HG03442 (cell line): ENCODE results near the gene UNCX.

Experiments
- ATAC-seq: cut with Tn5 transposase; IDR thresholded peaks from one replicate; pipeline ENCODE4 v1.9.1; 2021; ENCODE audit warnings: mild to moderate bottlenecking, moderate library complexity; ENCODE audit not compliant: unreplicated experiment

The UNCX gene

DNA sequence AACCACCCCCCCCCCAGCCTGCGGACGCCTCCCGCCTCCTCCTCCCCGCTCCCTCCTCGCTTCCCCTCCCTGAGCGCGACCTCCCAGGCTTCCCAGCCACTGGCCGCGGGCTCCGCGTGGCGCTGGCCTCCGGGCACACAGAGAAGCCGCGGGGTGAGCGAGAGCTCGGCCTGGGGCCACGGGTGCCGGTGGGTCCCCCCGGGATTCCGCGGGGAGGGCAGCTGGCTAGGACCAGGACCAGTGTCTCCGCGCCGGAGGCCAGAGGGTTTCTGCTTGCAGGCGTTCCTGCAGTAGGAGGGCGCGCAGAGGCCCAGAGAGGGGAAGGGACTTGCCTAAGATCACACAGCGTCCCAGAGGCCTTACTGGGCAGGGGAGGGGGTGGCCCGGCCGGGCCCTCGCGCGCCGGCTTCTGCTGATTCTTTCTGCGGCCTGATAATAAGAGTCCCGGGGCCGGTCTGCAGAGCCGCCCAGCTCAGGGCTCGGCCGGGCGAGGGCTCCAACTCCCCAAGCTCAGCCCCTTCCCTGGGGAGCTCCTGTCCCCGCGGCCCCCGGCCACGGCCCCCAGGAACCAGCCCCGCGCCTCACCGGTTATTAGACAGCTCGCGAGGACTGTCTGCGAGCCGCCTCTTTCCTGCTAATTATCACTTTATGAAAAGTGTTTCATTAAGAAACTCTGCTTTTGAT lies 10.1 kb downstream of the UNCX start:
- no peak for ATAC-seq

DNA sequence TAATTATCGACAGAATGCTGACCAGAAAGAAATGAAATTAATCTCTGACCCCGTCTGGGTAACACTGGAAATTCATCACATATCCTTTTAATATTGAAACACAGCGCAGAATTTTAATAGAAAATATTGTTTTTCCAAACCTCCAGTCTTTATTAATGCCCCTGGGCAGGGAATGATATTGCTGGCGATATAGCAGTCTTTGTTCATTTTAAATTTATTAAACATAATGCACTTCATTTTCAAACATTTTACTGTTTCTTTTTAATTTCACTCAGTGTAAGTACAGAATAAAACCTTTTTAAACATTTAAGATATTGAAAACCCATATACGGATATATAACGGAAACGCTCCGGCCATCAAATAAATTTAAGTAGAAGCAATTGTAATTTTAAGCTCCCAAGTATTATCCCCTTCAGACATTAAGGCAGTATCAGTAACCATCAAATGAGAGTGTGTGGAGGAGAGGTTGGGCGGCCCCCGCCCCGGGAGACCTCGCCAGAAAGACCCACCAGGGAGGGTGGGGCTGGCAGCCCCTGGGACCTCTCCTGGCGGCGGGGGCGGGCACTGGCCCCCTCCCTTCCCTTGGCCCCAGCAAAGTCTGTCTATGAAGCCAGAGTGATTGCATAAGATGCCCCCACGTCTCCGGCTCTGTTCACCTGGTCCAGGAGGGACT lies 10.8 kb downstream of the UNCX start:
- ATAC-seq = no peak

DNA sequence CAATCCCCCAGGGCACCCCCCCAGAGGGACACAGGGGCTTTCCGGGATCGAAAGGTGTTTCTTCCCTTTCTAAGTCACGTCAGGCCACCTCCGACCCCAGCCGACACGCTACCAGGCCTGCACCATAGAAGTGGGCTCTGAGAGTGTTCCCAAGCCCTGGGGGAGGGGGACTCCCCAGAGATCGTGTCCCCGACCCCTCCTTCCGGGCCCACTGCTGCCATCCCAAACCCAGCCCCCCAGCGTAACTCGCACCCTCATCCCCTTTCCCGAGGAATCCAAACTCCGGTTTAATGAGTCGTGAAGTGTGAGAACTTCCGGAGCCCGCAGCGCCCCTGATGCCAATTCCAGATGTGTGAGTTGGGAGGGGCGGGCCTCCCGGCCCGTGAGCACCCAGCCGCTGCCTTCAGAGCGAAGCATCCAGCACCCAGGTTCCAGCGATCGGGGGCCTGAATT lies 11.3 kb downstream of the UNCX start:
- no peak for ATAC-seq

DNA sequence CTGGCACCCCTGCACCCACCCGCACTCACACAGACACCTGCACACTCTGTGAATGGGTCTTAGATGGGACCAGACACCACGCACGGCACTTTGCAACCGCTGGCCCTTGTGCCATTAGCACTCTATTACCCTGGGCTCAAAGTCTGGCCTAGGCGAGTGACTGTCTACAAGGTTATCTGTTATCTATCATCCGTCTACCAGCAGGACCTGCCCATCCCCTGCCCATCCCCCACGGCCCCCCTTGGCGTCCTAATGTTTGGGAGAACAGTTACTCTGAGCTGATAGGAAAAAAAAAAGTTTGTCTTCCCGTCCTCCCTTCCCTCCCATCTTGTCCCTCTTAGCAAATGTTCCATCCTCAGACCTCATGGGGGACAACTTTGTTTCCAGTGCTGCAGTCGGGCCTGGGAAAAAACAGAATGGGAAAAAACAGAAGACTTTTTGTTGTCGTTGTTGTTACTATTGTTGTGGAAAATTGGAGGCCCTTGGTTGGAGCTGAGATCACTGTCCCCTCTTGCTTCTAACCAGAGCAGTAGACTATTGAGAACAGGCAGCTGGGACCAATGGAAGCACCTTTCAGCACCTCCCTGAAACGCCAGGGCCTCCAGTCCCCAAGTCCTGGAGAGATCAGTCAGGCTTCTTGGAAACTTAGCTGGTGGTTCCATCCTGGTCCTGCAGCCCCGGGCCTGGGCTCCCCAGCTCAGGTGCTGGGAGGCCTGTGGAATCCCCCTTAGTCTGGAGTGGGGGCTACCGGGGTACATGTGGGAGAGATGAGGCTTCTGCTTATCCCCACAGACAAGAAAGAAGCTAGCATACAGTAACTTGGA lies 12.2 kb downstream of the UNCX start:
- ATAC-seq = no peak

DNA sequence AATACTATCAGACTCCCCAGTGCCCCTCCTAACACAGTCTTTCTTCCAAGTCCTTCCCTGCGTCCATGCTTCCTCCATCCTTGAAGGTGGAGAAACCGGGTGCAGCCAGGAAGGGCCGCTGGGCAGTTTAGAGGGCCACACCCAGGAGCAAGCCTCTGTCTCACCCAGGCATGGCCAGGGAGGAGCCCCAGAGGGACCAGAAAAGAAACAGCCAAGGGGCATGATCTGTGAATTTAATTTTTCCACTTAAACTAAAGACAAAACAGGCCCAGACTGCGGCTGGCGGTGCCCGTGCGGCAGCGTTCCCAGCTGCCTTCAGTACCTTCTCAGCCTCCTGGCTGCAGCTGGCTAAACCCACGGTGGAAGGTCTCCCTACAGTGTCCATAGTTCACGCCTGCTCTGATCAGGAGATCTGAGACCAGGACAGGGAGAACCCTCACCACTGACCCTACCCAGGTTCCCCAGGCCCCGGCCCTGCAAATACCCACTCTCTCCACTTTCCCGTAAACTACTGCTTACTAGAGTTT lies 12.9 kb downstream of the UNCX start:
- no peak for ATAC-seq

DNA sequence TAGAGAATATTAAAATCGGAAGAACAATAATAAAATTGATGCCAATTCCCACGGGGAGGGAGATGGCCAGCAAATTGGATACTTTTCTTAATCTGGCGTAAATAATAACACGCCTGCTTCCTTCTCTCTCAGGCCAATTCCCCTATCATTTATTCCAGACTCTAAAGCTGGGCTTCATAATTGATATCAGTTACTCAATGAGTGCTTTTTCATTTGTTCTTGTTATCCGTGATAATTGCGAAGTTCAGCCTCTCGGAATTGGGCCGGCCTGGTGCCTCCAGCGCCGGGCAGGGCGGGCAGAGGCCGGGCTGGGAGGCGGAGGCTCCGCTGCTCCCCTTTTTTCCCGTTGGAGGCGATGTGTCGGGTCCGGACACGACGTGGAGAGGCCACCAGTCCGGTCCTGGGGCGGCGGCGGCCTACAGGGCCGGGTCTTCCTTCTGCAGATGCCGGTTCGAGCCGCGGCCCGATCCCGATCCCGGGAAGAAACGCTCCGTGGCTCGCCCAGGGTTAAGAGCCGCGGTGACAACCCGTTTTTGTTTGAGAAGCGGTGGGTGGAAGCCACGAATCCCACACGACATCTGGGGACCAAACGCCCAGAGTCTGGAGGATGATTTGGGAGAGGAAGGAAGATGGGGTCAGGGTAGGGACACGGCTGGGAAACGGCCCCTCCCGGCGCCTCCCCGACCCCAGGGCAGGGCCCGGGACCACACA lies 13.6 kb downstream of the UNCX start:
- ATAC-seq = no peak

DNA sequence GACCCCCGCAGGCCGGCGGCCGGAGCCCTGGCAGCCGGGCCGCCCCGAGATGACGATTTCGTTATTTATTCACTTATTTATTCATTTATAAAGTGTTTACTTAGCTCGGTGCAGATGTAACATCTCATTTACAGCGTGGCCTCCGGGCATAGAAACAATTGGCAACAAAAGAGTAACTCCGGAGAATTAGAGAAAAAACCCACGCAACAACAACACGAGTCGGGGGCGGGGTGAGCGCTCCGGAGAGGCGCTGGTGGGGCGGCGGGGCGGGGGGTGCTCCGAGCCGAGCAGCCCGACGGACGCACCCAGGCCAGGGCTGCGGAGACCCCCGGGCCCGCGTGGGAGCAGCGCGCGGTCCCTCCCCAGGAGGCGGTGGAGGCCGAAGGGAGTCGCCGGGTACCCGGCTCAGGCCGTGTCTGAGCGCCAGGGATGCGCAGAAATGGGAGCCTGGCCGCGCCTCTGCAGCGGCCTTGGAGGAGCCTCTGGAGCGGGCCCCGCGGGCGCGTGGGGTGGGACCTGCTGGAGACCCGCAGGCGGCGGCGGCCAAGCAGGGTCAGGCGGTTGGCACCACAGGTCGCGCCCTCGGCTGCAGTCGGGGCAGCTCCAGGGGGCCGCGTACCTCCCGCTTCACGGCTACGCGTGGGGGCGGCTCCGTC lies 14.3 kb downstream of the UNCX start:
- no peak for ATAC-seq

DNA sequence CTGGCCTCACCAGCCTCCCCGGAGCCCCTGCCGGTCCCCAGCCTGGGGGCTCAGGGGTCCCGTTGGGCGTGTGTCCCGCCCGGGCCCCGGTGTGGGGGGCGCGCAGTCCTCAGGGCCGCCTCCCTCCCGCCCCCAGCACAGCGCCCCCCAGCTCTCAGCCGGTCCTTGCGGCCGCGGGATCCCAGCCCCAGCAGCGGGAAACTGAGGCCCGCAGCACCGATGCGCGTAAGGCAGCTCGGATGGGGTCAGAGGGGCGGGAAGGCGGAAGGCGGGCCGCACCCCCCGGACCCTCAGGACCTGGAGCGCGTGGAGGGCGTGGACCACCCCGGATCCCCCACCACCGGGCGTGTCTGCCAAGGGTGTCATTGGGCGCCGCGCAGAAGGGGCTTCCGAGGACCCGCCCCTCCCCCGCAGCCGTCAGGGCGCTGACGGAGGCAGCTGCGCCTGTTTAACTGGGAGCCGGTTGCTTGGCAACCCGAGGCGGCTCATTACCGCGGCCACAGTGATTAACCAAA lies 14.9 kb downstream of the UNCX start:
- ATAC-seq = no peak

DNA sequence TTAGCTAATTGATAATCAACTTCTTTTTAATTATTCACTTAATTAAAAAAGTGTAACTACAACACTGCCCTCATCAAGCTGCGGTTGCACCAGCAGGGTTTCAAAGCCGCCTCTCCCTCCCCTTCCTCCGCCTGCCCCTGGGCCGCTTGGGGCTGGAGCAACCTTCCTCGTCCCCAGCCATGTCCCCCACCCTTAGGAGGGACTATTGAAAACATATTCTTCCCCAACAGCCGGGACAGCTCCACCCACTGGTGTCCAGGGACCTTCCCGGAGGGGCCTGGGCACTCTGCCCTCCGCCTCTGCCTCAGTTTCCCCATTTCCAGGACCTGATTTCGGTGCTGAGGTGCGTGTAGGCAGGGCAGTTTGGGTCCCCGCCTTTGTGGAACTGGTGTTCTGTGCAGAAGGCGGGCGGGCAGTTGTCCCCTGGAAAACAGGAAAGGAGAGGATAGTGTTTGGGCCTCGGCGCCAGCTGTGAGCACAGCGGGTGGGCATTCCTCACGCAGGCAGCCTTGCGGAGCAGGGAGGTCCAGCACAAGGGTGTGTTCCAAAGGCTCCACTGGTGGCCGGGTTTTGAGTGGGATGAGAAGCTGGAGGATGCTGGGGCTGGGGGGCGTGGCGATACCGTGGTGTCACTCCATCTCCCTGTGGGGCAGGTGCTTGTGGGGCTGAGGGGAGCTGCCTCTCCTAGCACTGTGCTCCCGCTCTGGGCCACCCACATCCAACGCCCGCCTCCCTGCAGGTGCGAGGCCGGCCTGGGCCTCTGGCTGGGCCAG lies 15.7 kb downstream of the UNCX start:
- ATAC-seq = no peak

DNA sequence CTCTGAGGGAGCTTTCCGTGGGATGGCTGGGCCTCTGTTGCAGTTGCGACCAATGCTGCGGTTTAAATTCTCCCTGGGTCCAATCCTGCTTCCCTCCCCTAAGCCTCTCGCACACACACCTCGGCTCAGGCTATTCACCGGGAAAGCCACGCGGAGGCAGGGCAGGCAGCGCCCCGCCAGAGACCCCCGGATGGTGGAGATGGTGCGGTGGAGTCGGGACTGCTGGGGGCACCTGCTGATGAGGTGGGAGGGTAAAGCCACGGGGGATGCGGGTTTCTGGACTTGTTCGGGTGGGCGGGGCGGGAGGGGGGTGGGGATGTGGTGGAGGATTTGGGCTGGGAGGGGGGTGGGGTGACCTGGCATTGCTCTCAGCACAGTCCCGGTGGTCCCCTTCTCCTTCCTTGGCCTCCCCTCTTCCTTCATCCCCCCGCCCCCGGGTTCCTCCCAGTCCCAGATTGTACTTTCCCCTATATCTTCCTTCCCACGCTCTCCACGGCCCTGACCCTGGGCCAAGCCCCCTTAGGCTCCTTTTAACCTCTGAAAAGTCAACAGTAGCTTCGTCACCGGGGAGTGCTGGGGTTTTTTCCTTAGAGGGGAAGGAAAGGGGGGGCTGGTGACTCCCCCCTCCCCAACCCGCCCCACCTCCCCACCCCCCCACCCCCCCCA lies 16.4 kb downstream of the UNCX start:
- no peak for ATAC-seq

DNA sequence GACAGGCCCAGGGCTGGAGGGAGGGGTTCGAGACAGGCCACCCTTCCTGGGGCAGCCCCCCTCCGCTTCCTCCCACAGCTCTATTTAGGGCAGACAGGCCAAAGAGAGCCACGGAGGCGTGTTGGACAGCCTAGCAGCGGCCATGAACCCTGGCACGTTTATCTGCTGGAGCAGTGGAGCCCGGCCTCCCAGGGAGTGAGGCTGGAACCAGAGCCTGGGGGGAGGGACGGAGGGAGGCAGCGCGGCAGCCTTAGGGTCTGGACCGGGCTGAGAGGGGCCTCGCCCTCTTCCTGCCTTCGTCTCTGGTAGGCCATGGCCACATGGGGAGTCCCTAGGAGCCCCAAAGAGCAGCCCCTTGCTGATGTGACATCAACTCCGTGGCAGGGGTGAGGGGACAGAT lies 17.1 kb downstream of the UNCX start:
- no peak for ATAC-seq

DNA sequence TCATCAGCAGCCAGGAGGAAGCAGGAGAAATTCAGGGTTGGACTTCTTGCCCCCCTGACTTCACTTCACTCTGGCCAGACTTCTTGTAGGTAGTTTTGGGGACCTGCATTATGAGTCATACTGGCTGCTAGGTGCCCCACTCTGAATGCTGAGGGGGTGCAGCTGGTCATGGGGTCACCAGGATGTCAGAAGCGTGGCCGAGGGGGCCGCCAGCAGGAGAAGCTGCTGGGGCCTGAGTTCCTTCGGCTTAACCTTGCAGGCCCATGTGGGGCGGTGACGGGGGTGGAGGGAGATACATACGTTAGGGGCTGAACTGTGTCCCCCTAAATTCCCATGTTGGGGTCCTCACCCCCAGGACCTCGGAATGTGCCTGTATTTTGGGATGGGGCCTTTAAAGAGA lies 18.2 kb downstream of the UNCX start:
- ATAC-seq = no peak

DNA sequence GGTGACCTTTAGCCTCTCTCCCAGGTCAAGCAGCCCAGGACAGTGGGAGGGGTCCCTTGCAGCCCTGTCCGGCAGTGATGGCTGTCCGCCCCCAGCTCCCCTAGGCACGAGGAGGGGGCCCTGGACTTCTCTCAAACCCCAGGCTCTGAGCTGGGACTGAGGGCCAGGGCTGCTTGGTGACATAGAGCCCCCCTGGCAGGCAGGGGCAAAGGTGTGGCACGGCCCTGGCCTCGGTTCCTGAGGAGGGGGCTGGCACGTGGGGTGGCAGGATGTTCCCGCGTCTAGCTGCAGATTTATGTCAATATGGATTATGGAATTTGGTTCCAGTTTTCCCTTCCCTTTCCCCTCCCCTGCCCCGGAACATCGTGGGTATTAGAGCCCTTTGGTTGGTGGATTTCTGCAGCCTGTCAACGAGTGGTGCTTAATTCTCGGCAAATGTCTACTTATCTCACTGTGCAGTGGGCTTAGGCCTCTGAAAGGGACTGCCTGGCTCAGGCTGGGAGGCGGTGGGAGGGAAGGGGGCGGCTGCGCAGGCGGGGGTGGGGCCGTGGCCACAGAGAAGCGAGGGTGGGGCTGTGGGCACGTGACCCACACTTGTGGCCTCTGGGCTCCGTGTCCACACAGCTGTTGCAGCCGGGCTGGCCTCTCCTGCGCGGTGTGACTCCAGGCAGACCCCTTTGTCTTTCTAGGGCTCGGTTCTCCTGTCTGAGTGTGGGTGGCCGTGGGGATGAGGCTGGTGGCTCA lies 19.3 kb downstream of the UNCX start:
- no peak for ATAC-seq

DNA sequence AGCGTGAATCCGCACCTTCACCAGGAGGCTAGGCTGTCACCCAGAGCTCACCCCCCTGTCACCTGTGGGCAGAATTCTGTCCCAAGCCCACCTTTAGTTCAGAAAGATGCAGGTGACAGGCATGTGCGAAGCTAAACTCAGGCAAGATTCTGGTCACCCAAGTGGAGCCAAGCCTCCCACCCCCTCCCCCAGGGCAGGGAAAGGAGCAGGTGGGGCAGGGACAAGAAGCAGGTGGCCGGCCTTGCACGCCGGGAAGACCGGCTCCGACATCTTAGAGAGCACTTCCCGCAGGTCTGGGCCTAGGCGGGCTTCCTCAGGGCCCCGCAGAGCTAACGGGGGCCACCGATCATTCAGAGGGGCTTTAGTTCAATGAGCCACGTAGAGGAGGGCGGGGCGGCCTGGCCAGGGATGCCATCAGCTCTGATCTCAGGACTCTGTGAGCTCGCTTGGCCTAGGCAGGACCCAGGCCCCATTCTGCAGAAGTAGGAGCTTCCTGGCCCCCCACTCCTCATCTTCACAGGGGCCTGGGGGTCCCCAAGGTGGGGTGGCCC lies 19.9 kb downstream of the UNCX start:
- no peak for ATAC-seq

DNA sequence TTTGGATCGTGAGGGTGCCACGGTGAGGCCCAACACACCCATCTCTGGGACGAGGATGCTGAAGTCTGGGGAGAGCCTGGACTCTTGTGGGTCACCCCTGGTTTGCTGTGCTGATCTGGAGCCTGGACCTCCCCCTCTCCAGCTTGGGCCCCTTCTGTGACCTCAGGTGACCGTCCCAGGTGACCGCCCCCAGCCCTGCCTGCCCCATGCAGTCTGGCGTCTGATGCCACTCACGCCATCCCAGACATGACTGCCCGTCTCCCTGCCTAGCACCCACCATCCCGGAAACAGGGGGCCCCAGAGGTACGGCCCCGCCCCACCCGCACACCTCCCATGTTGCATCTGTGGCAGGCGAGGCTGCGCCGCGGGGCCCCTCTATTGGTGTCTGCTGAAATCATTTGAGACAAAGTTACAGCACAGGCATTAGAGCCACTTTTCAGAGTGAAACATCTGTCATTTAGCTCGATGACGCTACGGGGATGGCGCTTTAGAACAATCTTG lies 21.1 kb downstream of the UNCX start:
- ATAC-seq = no peak

DNA sequence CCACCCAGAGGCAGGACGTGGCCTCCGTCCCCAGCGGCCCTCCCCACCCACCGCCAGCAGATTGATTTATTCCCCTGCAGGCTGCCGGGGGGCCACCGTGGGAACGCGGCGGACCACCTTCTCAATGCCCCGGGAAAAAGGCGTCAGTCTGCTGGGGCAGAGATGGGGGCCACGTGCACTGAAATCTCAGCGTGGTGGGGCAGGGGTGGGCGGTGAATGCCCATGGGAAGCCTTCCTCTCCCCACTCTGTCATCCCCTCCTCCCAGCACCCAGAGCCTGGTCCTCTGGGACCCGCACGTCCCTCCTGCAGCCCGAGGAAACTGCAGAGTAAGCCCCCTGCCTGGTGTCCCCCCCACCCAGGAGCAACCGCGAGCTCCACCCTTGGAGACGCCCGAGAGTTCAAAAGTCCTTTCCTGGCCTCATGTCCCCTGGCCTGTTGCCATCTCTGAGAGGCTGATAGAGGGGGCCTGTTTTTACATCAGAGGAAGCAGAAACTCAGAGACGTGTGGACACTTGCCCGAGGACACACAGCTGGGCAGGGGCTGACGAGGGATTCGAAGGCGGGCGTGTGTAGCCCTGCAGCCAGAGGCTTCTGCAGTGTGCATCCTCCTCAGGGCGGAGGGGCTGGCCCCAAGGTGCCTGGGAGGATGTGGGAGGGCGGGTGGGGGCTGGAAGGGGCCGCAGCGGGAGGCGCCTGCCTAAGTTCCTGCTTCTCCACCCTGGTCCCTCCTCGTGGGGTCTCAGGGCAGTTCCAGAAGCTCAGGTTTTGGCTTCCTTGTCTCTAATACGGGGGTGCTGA lies 21.8 kb downstream of the UNCX start:
- ATAC-seq = no peak
